Neuronal stem cell (in vitro differentiated cells): ENCODE data around the gene KHDC4.
A peak's percentile ranks its signal among the peaks of the same experiment; 100 is the strongest.

ENCODE experiments used
- DNase-seq: peaks from one replicate; pipeline ENCODE4 v3.0.0-alpha.2; 2013; ENCODE audit warnings: low spot score
- H2AFZ ChIP-seq: one replicate; pipeline ENCODE4 v1.6.1; 2013; ENCODE audit warnings: mild to moderate bottlenecking, low read length, inconsistent platforms
- H2AK5ac ChIP-seq: 2 replicates; pipeline ENCODE4 v1.6.1; 2013; ENCODE audit warnings: low read depth, mild to moderate bottlenecking, inconsistent platforms, low read length, moderate library complexity, mixed read lengths
- H2BK120ac ChIP-seq: 2 replicates; pipeline ENCODE4 v1.6.1; 2013; ENCODE audit warnings: low read depth, mild to moderate bottlenecking, inconsistent platforms, low read length, moderate library complexity, mixed read lengths
- H2BK12ac ChIP-seq: one replicate; pipeline ENCODE4 v1.6.1; 2013; ENCODE audit warnings: low read length, inconsistent platforms
- H2BK15ac ChIP-seq: 2 replicates; pipeline ENCODE4 v1.6.1; 2013; ENCODE audit warnings: mild to moderate bottlenecking, low read length, inconsistent platforms, mixed read lengths
- H2BK5ac ChIP-seq: one replicate; pipeline ENCODE4 v1.6.1; 2013; ENCODE audit warnings: inconsistent platforms, mild to moderate bottlenecking, low read length, moderate library complexity
- H3K14ac ChIP-seq: one replicate; pipeline ENCODE4 v1.6.1; 2013; ENCODE audit warnings: low read length, inconsistent platforms
- H3K18ac ChIP-seq: 2 replicates; pipeline ENCODE4 v1.6.1; 2013; ENCODE audit warnings: low read length, inconsistent platforms
- H3K23ac ChIP-seq: 2 replicates; pipeline ENCODE4 v1.6.1; 2013; ENCODE audit warnings: low read depth, mild to moderate bottlenecking, mixed read lengths, low read length, inconsistent platforms; ENCODE audit not compliant: poor library complexity
- H3K27ac ChIP-seq: replicated peaks from 3 replicates; pipeline ENCODE4 v1.5.1; 2013; ENCODE audit warnings: low read length, inconsistent platforms
- H3K27me3 ChIP-seq, 3 experiments: 2 replicates each; pipeline ENCODE4 v1.6.1; 2013; ENCODE audit warnings: low read length in 3 of 3, mild to moderate bottlenecking in 2 of 3, inconsistent platforms in 1 of 3, low read depth in 1 of 3, mixed read lengths in 1 of 3, moderate library complexity in 1 of 3; ENCODE audit not compliant: control insufficient read depth in 3 of 3, insufficient read depth in 3 of 3
- H3K36me3 ChIP-seq, 2 donors: replicated peaks in 1 of 2; 2 replicates each; pipeline ENCODE4 v1.6.1; 2013; ENCODE audit warnings: low read length in 2 of 2; ENCODE audit not compliant: control insufficient read depth in 2 of 2, insufficient read depth in 2 of 2
- H3K4ac ChIP-seq: 2 replicates; pipeline ENCODE4 v1.6.1; 2013; ENCODE audit warnings: inconsistent platforms, mild to moderate bottlenecking, low read length, moderate library complexity
- H3K4me1 ChIP-seq, 2 donors: 1 replicate in 1 of 2; 2 replicates in 1 of 2; pipeline ENCODE4 v1.6.1; 2013; ENCODE audit warnings: low read length in 2 of 2, low read depth in 1 of 2; ENCODE audit not compliant: control insufficient read depth in 2 of 2, insufficient read depth in 1 of 2
- H3K4me2 ChIP-seq: one replicate; pipeline ENCODE4 v1.6.1; 2013; ENCODE audit warnings: mild to moderate bottlenecking, low read length, inconsistent platforms; ENCODE audit not compliant: insufficient read depth, poor library complexity, severe bottlenecking
- H3K4me3 ChIP-seq, 2 donors: 2 replicates each; pipeline ENCODE4 v1.5.1; 2013; ENCODE audit warnings: low read length in 2 of 2, mild to moderate bottlenecking in 2 of 2, inconsistent platforms in 1 of 2, moderate library complexity in 1 of 2
- H3K79me1 ChIP-seq: one replicate; pipeline ENCODE4 v1.6.1; 2013; ENCODE audit warnings: low read depth, mild to moderate bottlenecking, inconsistent platforms, low read length, moderate library complexity
- H3K9ac ChIP-seq: one replicate; pipeline ENCODE4 v1.6.1; 2013; ENCODE audit warnings: mild to moderate bottlenecking, low read depth, low read length, inconsistent platforms; ENCODE audit not compliant: poor library complexity
- H3K9me3 ChIP-seq, 2 donors: replicated peaks in 1 of 2; 2 replicates each; pipeline versions ENCODE3 to v1.6.1; 2013; ENCODE audit warnings: low read length in 2 of 2, mild to moderate bottlenecking in 2 of 2, inconsistent platforms in 1 of 2, low read depth in 1 of 2, mixed read lengths in 1 of 2, moderate library complexity in 1 of 2; ENCODE audit not compliant: control insufficient read depth in 2 of 2, insufficient read depth in 1 of 2
- H4K8ac ChIP-seq: one replicate; pipeline ENCODE4 v1.6.1; 2013; ENCODE audit warnings: low read depth, mild to moderate bottlenecking, inconsistent platforms, low read length, moderate library complexity
- H4K91ac ChIP-seq: one replicate; pipeline ENCODE4 v1.6.1; 2013; ENCODE audit warnings: low read length, low read depth, mild to moderate bottlenecking, inconsistent platforms; ENCODE audit not compliant: poor library complexity
- WGBS, 2 donors: extraction: QIAGEN DNeasy Blood & Tissue Kit; methylation state at CpG; one replicate each; pipeline ENCODE4 v1.1.7; 2013; ENCODE audit warnings: missing lambda C conversion rate in 2 of 2, mixed read lengths in 1 of 2; ENCODE audit not compliant: insufficient read length in 2 of 2, insufficient replicate concordance in 1 of 2; ENCODE audit errors: extremely low coverage in 2 of 2; 5-methylcytosine and 5-hydroxymethylcytosine counted together

The KHDC4 gene

DNA sequence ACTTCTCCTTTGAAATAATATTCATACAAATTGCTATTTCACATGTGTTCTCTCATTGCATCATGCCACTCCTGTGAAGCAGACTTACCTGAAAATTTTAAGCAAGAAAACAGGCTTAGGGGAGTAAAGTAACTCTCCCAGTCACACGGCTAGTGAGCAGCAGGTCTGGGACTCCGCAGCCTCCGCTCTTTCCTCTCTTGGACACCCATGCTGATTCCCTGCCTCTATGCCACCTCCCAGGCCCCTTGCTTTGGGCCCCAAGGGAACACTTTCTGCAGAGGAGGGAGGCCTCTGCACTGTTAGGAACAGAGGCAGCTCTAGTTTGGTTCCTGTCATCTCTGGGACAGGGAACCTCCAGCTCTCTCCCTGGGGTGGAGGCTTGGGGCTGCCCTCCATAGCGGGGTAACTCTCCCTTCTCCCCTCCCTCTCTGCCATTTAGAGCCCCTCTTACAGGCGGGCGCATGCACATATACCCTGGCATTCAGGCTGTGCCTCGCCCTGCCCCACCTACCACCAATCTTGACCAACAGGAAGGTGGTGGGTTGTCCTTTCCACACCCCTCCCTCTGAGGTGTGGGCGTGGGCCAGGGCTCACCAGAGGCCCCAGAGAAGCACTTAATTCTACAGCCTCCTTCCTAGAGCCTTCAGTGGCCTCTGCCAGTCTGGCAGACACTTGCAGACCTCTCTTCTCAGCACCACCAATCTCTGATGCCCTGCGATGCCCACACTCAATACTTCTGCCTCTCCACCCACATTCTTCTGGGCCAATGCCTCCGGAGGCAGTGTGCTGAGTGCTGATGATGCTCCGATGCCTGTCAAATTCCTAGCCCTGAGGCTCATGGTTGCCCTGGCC is 7.0 kb upstream of the KHDC4 start, which contains the start of gene RXFP4:
TSS of gene RXFP4 (plus strand) at position 646 of the 852 bp plus-strand sequence. CDS start at position 718, 72 bp downstream.
- Histone ChIP-seq H3K79me1 (no peaks in the 10 kb centered on the region), H3K9me3 (no peaks in the 10 kb centered on the region), H3K36me3 (peaks cover 3 to 4% of the 10 kb centered on the region in 2 donors), H3K4me2 (no peak within 1 kb of the TSS), H3K27ac (no peak within 1 kb of the TSS), H4K8ac (peak within 1 kb of the TSS; percentile 45), H3K27me3 (no peaks in the 10 kb centered on the region), H3K4me1 (peaks cover 5 to 13% of the 10 kb centered on the region in 2 donors), H3K9ac (peak within 1 kb of the TSS; percentile 18), H3K14ac (no peak within 1 kb of the TSS), H4K91ac (no peak within 1 kb of the TSS), H2BK12ac (no peak within 1 kb of the TSS), H3K4me3 (no peak within 1 kb of the TSS), H2AK5ac (no peak within 1 kb of the TSS), H3K4ac (no peak within 1 kb of the TSS), H2BK120ac (no peak within 1 kb of the TSS), H2BK15ac (no peak within 1 kb of the TSS), H2BK5ac (no peak within 1 kb of the TSS), H2AFZ (peak within 1 kb of the TSS; percentile 65), H3K23ac (peak within 1 kb of the TSS; percentile 70), H3K18ac (no peak within 1 kb of the TSS)
- no CpG with 5 or more reads among the region's 11 CpGs for WGBS, 2 donors
- DNase-seq: no peak

DNA sequence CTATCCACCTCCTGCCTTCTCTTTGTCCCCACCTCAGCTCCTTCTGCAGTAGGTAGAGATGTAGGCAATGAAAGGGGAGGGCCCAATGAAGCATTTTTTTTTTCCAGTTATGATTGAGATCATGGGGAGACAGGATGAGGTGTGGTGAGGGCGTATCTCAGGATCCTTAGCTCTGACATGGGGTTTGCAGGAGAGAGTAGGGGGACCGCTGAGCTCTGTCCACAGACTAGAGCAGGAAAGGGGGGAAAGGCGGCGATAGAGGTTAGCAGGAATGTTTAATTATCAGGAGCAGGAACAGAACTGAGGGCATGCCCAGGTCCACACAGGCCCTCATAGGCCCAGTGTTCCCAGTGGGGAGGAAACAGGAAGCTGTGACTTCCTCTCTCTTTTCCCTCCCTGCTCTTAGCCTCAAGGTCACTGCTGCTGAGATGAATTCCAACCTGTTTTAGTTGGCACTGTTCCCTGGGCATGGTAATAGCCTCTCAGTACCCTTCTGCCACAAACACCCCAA is 6.3 kb upstream of the KHDC4 start:
- Histone ChIP-seq H2BK120ac (no peak overlapping the region), H3K79me1 (no peaks in the 10 kb centered on the region), H2BK12ac (no peak overlapping the region), H3K4ac (no peak overlapping the region), H2AK5ac (no peak overlapping the region), H3K14ac (no peak overlapping the region), H3K27me3 (no peaks in the 10 kb centered on the region), H2AFZ (peak overlapping the region; percentile 65), H3K9ac (no peak overlapping the region), H2BK15ac (no peak overlapping the region), H3K18ac (no peak overlapping the region), H3K36me3 (no peaks in the 10 kb centered on the region), H4K8ac (no peak overlapping the region), H4K91ac (no peak overlapping the region), H3K4me3 (no peak overlapping the region), H3K4me2 (no peak overlapping the region), H3K23ac (no peak overlapping the region), H3K9me3 (no peaks in the 10 kb centered on the region), H3K27ac (no peak overlapping the region), H3K4me1 (peaks cover 5 to 8% of the 10 kb centered on the region in 2 donors), H2BK5ac (no peak overlapping the region)
- DNase-seq: no peak
- WGBS, 2 donors: no CpG with 5 or more reads among the region's 4 CpGs

DNA sequence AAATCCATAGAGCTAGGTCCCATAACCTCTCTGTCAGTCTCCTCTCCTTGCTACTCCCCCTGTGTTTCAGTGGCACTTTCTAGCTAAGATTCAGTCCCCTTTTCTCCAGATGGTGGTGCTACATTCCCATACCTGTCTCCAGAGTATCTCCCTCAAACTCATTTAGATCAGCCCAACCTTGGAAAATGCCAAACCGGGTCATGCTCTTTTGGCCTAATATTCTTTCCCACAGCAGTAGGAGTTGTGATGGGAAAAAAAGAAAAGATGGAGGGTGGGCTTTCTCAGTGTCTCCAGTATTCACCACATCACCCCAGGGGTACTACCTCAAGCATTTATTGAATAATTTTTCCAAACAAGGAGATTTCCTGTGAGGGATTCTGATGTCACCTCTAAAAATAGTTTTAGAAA is 4.0 kb upstream of the KHDC4 start:
- H3K27me3 ChIP-seq: no peaks in the 10 kb centered on the region
- H3K14ac ChIP-seq: no peak overlapping the region
- no peak overlapping the region for H2AK5ac ChIP-seq
- peak; percentile 44 for DNase-seq
- no peak overlapping the region for H2BK5ac ChIP-seq
- H3K4me3 ChIP-seq: no peak overlapping the region
- H3K79me1 ChIP-seq: no peaks in the 10 kb centered on the region
- no peak overlapping the region for H2BK120ac ChIP-seq
- H3K23ac ChIP-seq: no peak overlapping the region
- H3K9ac ChIP-seq: no peak overlapping the region
- H3K27ac ChIP-seq: no peak overlapping the region
- no peak overlapping the region for H4K91ac ChIP-seq
- H2BK12ac ChIP-seq: no peak overlapping the region
- WGBS, 2 donors: no CpG with 5 or more reads among the region's 1 CpG
- no peak overlapping the region for H3K4me2 ChIP-seq
- no peak overlapping the region for H4K8ac ChIP-seq
- H2AFZ ChIP-seq: peak overlapping the region; percentile 8
- no peak overlapping the region for H2BK15ac ChIP-seq
- H3K4ac ChIP-seq: no peak overlapping the region
- peaks cover 0 to 5% of the 10 kb centered on the region in 2 donors for H3K36me3 ChIP-seq
- peaks cover 5% of the 10 kb centered on the region in 2 donors for H3K4me1 ChIP-seq
- H3K9me3 ChIP-seq: no peaks in the 10 kb centered on the region
- H3K18ac ChIP-seq: no peak overlapping the region

DNA sequence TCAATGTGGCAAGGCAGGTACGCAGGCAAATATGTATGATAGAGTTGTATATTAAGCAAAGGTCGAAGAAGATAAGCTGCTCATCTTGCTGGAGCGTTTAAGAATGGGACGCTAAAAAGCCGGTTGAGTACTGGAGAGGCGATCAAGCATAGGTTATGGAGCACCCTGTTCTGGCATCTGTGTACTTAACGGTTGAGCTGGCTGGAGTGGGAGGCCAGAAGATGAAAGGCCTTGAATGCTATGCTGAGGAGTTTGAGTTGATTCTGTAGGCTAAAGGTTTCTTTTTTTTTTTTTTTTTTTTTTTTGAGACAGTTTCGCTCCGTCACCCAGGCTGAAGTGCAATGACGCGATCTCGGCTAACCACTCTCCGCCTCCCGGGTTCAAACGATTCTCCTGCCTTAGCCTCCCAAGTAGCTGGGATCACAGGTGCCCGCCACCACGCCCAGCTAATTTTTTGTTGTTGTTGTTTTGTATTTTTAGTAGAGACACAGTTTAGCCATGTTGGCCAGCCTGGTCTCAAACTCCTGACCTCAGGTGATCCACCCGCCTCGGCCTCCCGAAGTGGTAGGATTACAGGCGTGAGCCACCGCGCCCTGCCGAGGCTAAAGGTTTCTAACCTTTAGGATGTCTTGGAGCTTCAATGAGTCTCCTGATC is 850 bp upstream of the KHDC4 start:
- H2BK12ac ChIP-seq: no peak overlapping the region
- peaks cover 9 to 37% of the 10 kb centered on the region in 2 donors for H3K36me3 ChIP-seq
- no peaks in the 10 kb centered on the region for H3K79me1 ChIP-seq
- no peak overlapping the region for H3K18ac ChIP-seq
- peaks cover 4 to 13% of the 10 kb centered on the region in 2 donors for H3K4me1 ChIP-seq
- peak overlapping the region; percentile 83 for H3K27ac ChIP-seq
- DNase-seq: no peak
- H3K9me3 ChIP-seq: no peaks in the 10 kb centered on the region
- H3K4me3 ChIP-seq: peak overlapping the region; percentile 60 to 96
- H4K8ac ChIP-seq: no peak overlapping the region
- H3K4me2 ChIP-seq: peak overlapping the region; percentile 52
- H3K9ac ChIP-seq: no peak overlapping the region
- no peak overlapping the region for H2BK5ac ChIP-seq
- H2AFZ ChIP-seq: peak overlapping the region; percentile 76
- no peaks in the 10 kb centered on the region for H3K27me3 ChIP-seq
- no peak overlapping the region for H3K4ac ChIP-seq
- H3K23ac ChIP-seq: no peak overlapping the region
- H2BK120ac ChIP-seq: no peak overlapping the region
- no CpG with 5 or more reads among the region's 24 CpGs for WGBS, 2 donors
- no peak overlapping the region for H3K14ac ChIP-seq
- no peak overlapping the region for H2BK15ac ChIP-seq
- H4K91ac ChIP-seq: no peak overlapping the region
- H2AK5ac ChIP-seq: no peak overlapping the region
